HFF-Myc (cell line): ENCODE measurements around the gene FTCD.
"Not testable (repeated sequence)": the region's sequence is repeated elsewhere in the genome, so short reads cannot be mapped to it uniquely, and the experiment has no call there.

Source experiments
- DNase-seq: peaks from one replicate; pipeline ENCODE4 v3.0.0-alpha.2; 2011; ENCODE audit warnings: low read depth; ENCODE audit errors: extremely low read depth
- H3K4me3 ChIP-seq: replicated peaks from 2 replicates; pipeline ENCODE4 v1.5.1; 2011; ENCODE audit warnings: low read depth, mild to moderate bottlenecking, control low read depth, low read length
- CTCF ChIP-seq: IDR thresholded peaks from 2 replicates; pipeline ENCODE4 v1.5.1; 2012; ENCODE audit warnings: mild to moderate bottlenecking, low read depth, low read length, control low read depth; ENCODE audit errors: missing control alignments

Gene FTCD

GRCh38 chr21:46141767-46142581 lies 13.4 kb downstream of the FTCD start:
- no peak for DNase-seq
- no peak for TF ChIP-seq CTCF
- H3K4me3 ChIP-seq, result no peak overlapping the region

GRCh38 chr21:46140352-46141003 lies 14.9 kb downstream of the FTCD start:
- not testable (repeated sequence) for DNase-seq, H3K4me3 ChIP-seq

GRCh38 chr21:46139686-46140085 lies 15.7 kb downstream of the FTCD start:
- TF ChIP-seq CTCF, result no peak
- H3K4me3 ChIP-seq, result no peak overlapping the region
- no peak for DNase-seq

GRCh38 chr21:46138383-46138970 lies 16.9 kb downstream of the FTCD start:
- TF ChIP-seq CTCF, result no peak
- DNase-seq, result no peak
- H3K4me3 ChIP-seq, result no peak overlapping the region

- H3K4me3 ChIP-seq, result no peak overlapping the region
- DNase-seq, result no peak
- no peak for TF ChIP-seq CTCF
Measured at GRCh38 chr21:46137908-46138307, 17.5 kb downstream of the FTCD start.

- TF ChIP-seq CTCF, result no peak
- no peak for DNase-seq
- H3K4me3 ChIP-seq, result no peak overlapping the region
Measured at GRCh38 chr21:46136739-46137349, 18.5 kb downstream of the FTCD start.
